Testis (tissue), 3 donors: ENCODE results near the gene GPR158. TPM values are rescaled to one million over a fixed set of nuclear protein-coding genes. Genes with fewer than 3 reads are reported as not detected.

ENCODE experiments used
- DNase-seq: peaks from one replicate; pipeline ENCODE4 v3.0.0-alpha.2; 2019
- H3K27ac ChIP-seq, 2 donors: fragments of 200-600 bp; sonication (generic); one replicate each; pipeline ENCODE4 v1.5.1; 2019
- H3K27me3 ChIP-seq: fragments of 200-600 bp; sonication (generic); one replicate; pipeline ENCODE4 v1.5.1; 2019
- H3K36me3 ChIP-seq: fragments of 200-600 bp; sonication (generic); one replicate; pipeline ENCODE4 v1.5.1; 2017; ENCODE audit warnings: low read depth; ENCODE audit errors: missing control alignments
- H3K4me1 ChIP-seq: fragments of 200-600 bp; sonication (generic); one replicate; pipeline ENCODE4 v1.5.1; 2019
- H3K4me3 ChIP-seq, 2 donors: fragments of 200-600 bp; sonication (generic); one replicate each; pipeline ENCODE4 v1.5.1; 2017 to 2019
- H3K9me3 ChIP-seq: fragments of 200-600 bp; sonication (generic); one replicate; pipeline ENCODE4 v1.5.1; 2017
- POLR2A ChIP-seq: fragments of 450-650 bp; IDR thresholded peaks from one replicate; pipeline ENCODE4 v1.6.1; 2017; ENCODE audit warnings: antibody characterized with exemption, mild to moderate bottlenecking, moderate library complexity
- WGBS, 2 donors: methylation state at CpG; one replicate each; pipeline ENCODE4 v1.1.5; 2018; 5-methylcytosine and 5-hydroxymethylcytosine counted together
- intact Hi-C: fragments of 100-400 bp; cut with DNase I; formaldehyde crosslinking; loops from one replicate; pipeline ENCODE4 v1.15.1; 2023; ENCODE audit warnings: low total_unique reads
- polyA plus RNA-seq: library from polyadenylated mRNA; stranded (reverse); fragments of 350-450 nt; fragmentation: Illumina TruSeq; extraction: RNeasy Lipid Tissue Mini Kit (QIAGEN cat#74804); gene quantifications from one replicate; pipeline ENCODE4 v1.2.3, GENCODE V29; 2014; ENCODE audit warnings: low read depth, low replicate concordance; ENCODE audit not compliant: insufficient read depth
- total RNA-seq, 2 donors: library from RNA; depleted of rRNA; stranded (reverse); fragments of >200 nt; gene quantifications; one replicate each; pipeline ENCODE4 v1.2.3, GENCODE V29; 2016
- TF ChIP-seq, protein P1 (sequence below), 3 experiments: fragments of 450-650 bp in 2 of 3; fragments of 200-600 bp in 1 of 3; sonication (generic) in 1 of 3; IDR thresholded peaks; one replicate each; pipeline ENCODE4 v1.5.1; 2016 to 2019; ENCODE audit warnings: antibody characterized with exemption in 3 of 3, mild to moderate bottlenecking in 2 of 3, moderate library complexity in 1 of 3

GPR158 gene
- total and polyA plus RNA-seq, 3 donors from 2014 or later = 1.9 to 2.5 (median 2.0) TPM

DNA sequence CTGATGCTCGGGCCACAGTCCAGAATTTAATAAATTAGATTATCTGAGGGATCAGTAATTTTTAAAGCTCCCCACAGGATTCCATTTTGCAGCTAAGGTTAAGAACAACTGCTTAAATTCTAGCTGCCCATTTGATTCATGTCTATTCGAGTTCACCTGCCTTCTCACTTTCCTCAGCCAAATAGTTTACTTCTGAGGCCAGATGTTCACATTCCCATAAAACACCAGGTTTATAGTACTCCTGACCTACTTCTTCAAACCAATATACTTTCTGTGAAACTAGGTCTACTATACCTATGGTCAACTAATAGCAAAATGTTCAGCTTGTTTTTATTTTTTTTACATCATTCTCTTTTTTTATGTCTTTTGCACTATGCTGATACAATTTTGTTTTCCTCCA lies 86.3 kb downstream of the GPR158 start:
- Histone ChIP-seq H3K4me1 (no peaks in the 10 kb centered on the region), H3K9me3 (no peaks in the 10 kb centered on the region), H3K4me3 (no peak overlapping the region), H3K36me3 (no peaks in the 10 kb centered on the region), H3K27ac (no peak overlapping the region), H3K27me3 (no peaks in the 10 kb centered on the region)
- intact Hi-C loops = no loop called here
- TF ChIP-seq POLR2A = no peak
- TF ChIP-seq, protein P1, sequence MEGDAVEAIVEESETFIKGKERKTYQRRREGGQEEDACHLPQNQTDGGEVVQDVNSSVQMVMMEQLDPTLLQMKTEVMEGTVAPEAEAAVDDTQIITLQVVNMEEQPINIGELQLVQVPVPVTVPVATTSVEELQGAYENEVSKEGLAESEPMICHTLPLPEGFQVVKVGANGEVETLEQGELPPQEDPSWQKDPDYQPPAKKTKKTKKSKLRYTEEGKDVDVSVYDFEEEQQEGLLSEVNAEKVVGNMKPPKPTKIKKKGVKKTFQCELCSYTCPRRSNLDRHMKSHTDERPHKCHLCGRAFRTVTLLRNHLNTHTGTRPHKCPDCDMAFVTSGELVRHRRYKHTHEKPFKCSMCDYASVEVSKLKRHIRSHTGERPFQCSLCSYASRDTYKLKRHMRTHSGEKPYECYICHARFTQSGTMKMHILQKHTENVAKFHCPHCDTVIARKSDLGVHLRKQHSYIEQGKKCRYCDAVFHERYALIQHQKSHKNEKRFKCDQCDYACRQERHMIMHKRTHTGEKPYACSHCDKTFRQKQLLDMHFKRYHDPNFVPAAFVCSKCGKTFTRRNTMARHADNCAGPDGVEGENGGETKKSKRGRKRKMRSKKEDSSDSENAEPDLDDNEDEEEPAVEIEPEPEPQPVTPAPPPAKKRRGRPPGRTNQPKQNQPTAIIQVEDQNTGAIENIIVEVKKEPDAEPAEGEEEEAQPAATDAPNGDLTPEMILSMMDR (IDR thresholded peaks at IDR 0.05) = no peak
- DNase-seq = no peak
- WGBS, 2 donors = 65 to 82% methylated on average over 2 of the region's 2 CpGs

DNA sequence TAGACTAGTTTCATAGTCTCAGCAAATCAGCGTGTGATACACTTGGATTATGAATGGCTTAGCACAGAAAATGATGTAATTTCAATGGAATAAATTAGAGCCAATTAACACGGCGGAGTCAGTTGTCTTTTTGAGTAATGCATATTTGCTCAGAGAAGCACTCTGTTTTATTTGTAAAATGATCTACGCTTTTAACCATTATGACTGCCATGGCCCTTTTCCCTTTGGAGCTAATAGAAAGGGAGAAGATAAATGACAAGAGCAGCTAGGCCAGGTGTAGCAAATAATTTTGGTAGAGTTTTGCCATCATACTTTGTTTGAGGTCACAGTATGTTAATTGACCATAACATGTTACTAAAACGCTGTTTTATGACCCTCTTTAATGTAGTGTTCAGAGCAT lies 86.8 kb downstream of the GPR158 start:
- Histone ChIP-seq H3K4me1 (no peaks in the 10 kb centered on the region), H3K9me3 (no peaks in the 10 kb centered on the region), H3K4me3 (no peak overlapping the region), H3K27ac (no peak overlapping the region), H3K36me3 (no peaks in the 10 kb centered on the region), H3K27me3 (no peaks in the 10 kb centered on the region)
- WGBS, 2 donors = 81 to 83% methylated on average over 5 of the region's 5 CpGs
- DNase-seq = no peak
- intact Hi-C loops = no loop called here
- TF ChIP-seq, protein P1 (IDR thresholded peaks at IDR 0.05) = no peak
- TF ChIP-seq POLR2A = no peak

- TF ChIP-seq, protein P1 (IDR thresholded peaks at IDR 0.05) = no peak
- no peak for TF ChIP-seq POLR2A
- no peaks in the 10 kb centered on the region for H3K4me1 ChIP-seq
- intact Hi-C loops = no loop called here
- WGBS, 2 donors = 52 to 77% methylated on average over 1 of the region's 1 CpG
- no peaks in the 10 kb centered on the region for H3K36me3 ChIP-seq
- no peaks in the 10 kb centered on the region for H3K9me3 ChIP-seq
- no peak for DNase-seq
- H3K4me3 ChIP-seq = no peak overlapping the region
- no peaks in the 10 kb centered on the region for H3K27me3 ChIP-seq
- no peak overlapping the region for H3K27ac ChIP-seq
These were observed 89.1 kb downstream of the GPR158 start for GRCh38 chr10:25263931-25264330.

- H3K9me3 ChIP-seq = no peaks in the 10 kb centered on the region
- no peaks in the 10 kb centered on the region for H3K4me1 ChIP-seq
- no peak overlapping the region for H3K4me3 ChIP-seq
- DNase-seq = no peak
- H3K27ac ChIP-seq = no peak overlapping the region
- 93 to 96% methylated on average over 1 of the region's 1 CpG for WGBS, 2 donors
- intact Hi-C loops = no loop called here
- no peaks in the 10 kb centered on the region for H3K36me3 ChIP-seq
- H3K27me3 ChIP-seq = no peaks in the 10 kb centered on the region
- TF ChIP-seq, protein P1 (IDR thresholded peaks at IDR 0.05) = no peak
- TF ChIP-seq POLR2A = no peak
These were observed 103.4 kb downstream of the GPR158 start for GRCh38 chr10:25278180-25278579.

- intact Hi-C loops = no loop called here
- no peaks in the 10 kb centered on the region for H3K36me3 ChIP-seq
- no peak overlapping the region for H3K27ac ChIP-seq
- TF ChIP-seq, protein P1 (IDR thresholded peaks at IDR 0.05) = no peak
- no peak for TF ChIP-seq POLR2A
- H3K4me3 ChIP-seq = no peak overlapping the region
- no peaks in the 10 kb centered on the region for H3K9me3 ChIP-seq
- no peaks in the 10 kb centered on the region for H3K4me1 ChIP-seq
- no peak for DNase-seq
- no peaks in the 10 kb centered on the region for H3K27me3 ChIP-seq
- WGBS, 2 donors = 87 to 97% methylated on average over 1 of the region's 1 CpG
These were observed 105.3 kb downstream of the GPR158 start for GRCh38 chr10:25280076-25280475.
